GM19438 (cell line): ENCODE data around the gene DHX58.

ENCODE experiments used
- ATAC-seq: cut with Tn5 transposase; IDR thresholded peaks from one replicate; pipeline ENCODE4 v1.9.1; 2021; ENCODE audit warnings: low read depth; ENCODE audit not compliant: unreplicated experiment

The DHX58 gene

GRCh38 chr17:42056635-42057034 lies 55.9 kb downstream of the DHX58 start:
- no peak for ATAC-seq

GRCh38 chr17:42055496-42055895 lies 57.0 kb downstream of the DHX58 start:
- no peak for ATAC-seq

- no peak for ATAC-seq
Measured at GRCh38 chr17:42055027-42055426, 57.5 kb downstream of the DHX58 start.

GRCh38 chr17:42053731-42054500 lies 58.6 kb downstream of the DHX58 start:
- no peak for ATAC-seq

- no peak for ATAC-seq
Measured at GRCh38 chr17:42052346-42052877, 60.1 kb downstream of the DHX58 start.

GRCh38 chr17:42051645-42052044 lies 60.9 kb downstream of the DHX58 start:
- no peak for ATAC-seq
